DND-41 (cell line): ENCODE results near the gene MAB21L4.

ENCODE experiments used
- CTCF ChIP-seq: IDR thresholded peaks from 2 replicates; pipeline ENCODE4 v1.5.1; 2012; ENCODE audit warnings: borderline replicate concordance, low read length, moderate library complexity, mild to moderate bottlenecking; ENCODE audit not compliant: poor library complexity, severe bottlenecking; ENCODE audit errors: extremely low read depth
- EZH2 ChIP-seq: IDR thresholded peaks from 3 replicates; pipeline ENCODE4 v1.6.1; 2012; ENCODE audit warnings: borderline replicate concordance, low read depth, mild to moderate bottlenecking, moderate library complexity, low read length, inconsistent platforms; ENCODE audit not compliant: severe bottlenecking

GRCh38 chr2:240901986-240902614 lies 6.1 kb upstream of the MAB21L4 start:
- no peak for TF ChIP-seq CTCF
- TF ChIP-seq EZH2, result no peak
